Measurements from ENCODE around the gene SLC9A8.
A peak's percentile ranks its signal among the peaks of the same experiment; 100 is the strongest.
"Not testable (repeated sequence)": the region's sequence is repeated elsewhere in the genome, so short reads cannot be mapped to it uniquely, and the experiment has no call there.

SLC9A8 gene

GRCh38 chr20:49766979-49767521, 45.6 kb upstream of the SLC9A8 start:
- Histone ChIP-seq H3K4me1 (ENCODE audit: control insufficient read depth in 1 of 2, insufficient read depth in 1 of 2, low read depth in 1 of 2, low read length in 1 of 2) (peaks cover 85 to 88% of the 10 kb centered on the region in 2 experiments), H3K4me3 (ENCODE audit: low read depth in 1 of 2, low read length in 1 of 2) (peak overlapping the region in 1 of 2 experiments; percentile 47), H3K27ac (peak overlapping the region; percentile 92), H3K27me3 (no peaks in the 10 kb centered on the region), H3K9me3 (no peaks in the 10 kb centered on the region), H3K36me3 (no peaks in the 10 kb centered on the region)
- TF ChIP-seq, protein P1, sequence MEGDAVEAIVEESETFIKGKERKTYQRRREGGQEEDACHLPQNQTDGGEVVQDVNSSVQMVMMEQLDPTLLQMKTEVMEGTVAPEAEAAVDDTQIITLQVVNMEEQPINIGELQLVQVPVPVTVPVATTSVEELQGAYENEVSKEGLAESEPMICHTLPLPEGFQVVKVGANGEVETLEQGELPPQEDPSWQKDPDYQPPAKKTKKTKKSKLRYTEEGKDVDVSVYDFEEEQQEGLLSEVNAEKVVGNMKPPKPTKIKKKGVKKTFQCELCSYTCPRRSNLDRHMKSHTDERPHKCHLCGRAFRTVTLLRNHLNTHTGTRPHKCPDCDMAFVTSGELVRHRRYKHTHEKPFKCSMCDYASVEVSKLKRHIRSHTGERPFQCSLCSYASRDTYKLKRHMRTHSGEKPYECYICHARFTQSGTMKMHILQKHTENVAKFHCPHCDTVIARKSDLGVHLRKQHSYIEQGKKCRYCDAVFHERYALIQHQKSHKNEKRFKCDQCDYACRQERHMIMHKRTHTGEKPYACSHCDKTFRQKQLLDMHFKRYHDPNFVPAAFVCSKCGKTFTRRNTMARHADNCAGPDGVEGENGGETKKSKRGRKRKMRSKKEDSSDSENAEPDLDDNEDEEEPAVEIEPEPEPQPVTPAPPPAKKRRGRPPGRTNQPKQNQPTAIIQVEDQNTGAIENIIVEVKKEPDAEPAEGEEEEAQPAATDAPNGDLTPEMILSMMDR (IDR thresholded peaks at IDR 0.05), result no peak

DNA sequence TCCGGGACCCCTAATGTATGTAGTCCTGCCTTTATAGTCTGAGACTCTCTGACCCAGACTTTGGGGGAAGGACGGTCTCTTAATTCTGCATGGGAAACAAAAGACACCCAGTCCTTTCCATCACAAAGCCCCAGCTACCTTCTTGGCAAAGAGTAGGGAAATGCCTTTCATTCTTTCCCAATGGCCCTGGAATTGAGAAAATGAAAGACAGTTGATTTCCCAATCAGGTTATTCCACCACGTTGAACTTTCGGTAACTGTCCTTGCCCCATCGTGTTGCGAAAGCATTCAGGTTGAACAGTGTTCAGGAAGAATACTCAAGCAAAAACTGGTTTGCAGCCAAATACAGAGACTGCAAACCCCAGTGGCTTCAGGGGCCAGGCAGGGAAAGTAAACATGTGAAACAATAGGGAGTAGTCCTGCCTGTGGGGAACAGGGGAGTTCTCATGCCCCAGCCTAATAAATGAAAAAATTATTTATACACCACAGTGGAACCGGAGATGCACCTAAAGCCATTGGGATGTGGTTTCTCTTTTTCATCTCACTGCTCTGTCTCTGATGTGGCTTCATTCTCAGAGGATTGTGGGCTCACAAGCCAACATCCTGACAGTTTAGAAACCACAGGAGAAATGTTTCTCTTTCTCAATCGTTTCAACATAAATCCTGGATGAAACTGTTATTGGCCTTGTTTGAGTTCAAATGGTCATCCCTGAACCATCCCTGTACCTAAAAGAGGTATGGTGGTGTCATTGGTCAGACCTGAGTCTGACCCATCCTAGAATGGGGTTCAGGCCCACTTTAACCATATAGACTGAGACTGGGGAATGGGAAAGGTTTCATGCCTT, 44.2 kb upstream of the SLC9A8 start:
- peaks cover 89 to 91% of the 10 kb centered on the region in 2 experiments for H3K4me1 ChIP-seq (ENCODE audit: control insufficient read depth in 1 of 2, insufficient read depth in 1 of 2, low read depth in 1 of 2, low read length in 1 of 2)
- TF ChIP-seq, protein P1 (IDR thresholded peaks at IDR 0.05), result no peak
- H3K4me3 ChIP-seq (ENCODE audit: low read depth in 1 of 2, low read length in 1 of 2), result peak overlapping the region; percentile 43 to 47

GRCh38 chr20:49769048-49769581, 43.5 kb upstream of the SLC9A8 start:
- peak overlapping the region; percentile 92 for H3K27ac ChIP-seq
- TF ChIP-seq, protein P1 (IDR thresholded peaks at IDR 0.05), result no peak
- H3K4me3 ChIP-seq (ENCODE audit: low read depth in 1 of 2, low read length in 1 of 2), result peak overlapping the region; percentile 43 to 47

More for the DNA sequence above, 44.2 kb upstream of the SLC9A8 start:
- Histone ChIP-seq H3K27ac (peak overlapping the region; percentile 92), H3K36me3 (no peaks in the 10 kb centered on the region), H3K9me3 (no peaks in the 10 kb centered on the region), H3K27me3 (no peaks in the 10 kb centered on the region)

DNA sequence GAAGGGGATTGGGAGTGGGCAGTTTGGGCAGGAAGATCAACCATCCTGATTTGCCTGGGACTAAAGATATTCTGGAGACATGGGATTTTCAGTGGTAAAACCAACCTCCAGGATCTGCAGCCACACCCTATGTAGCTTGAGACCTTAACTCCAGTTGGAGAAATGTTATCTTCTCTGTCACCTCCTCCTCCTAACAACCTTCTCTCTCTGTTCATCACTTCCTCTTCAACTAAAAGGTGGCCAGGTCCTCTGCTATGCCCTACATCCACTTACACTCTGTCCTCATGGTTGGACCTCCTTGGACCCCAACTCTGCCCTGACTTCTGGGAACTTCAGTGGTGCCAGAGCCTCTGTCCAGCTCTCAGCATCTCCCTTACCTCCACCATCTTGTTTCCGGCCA, 42.0 kb upstream of the SLC9A8 start:
- H3K27me3 ChIP-seq, result no peaks in the 10 kb centered on the region
- no peaks in the 10 kb centered on the region for H3K36me3 ChIP-seq
- TF ChIP-seq, protein P1 (IDR thresholded peaks at IDR 0.05), result no peak
- peaks cover 79 to 83% of the 10 kb centered on the region in 2 experiments for H3K4me1 ChIP-seq (ENCODE audit: control insufficient read depth in 1 of 2, insufficient read depth in 1 of 2, low read depth in 1 of 2, low read length in 1 of 2)
- H3K4me3 ChIP-seq (ENCODE audit: low read depth in 1 of 2, low read length in 1 of 2), result peak overlapping the region in 1 of 2 experiments; percentile 18
- H3K27ac ChIP-seq, result peak overlapping the region; percentile 92
- no peaks in the 10 kb centered on the region for H3K9me3 ChIP-seq

More at GRCh38 chr20:49769048-49769581, 43.5 kb upstream of the SLC9A8 start:
- no peaks in the 10 kb centered on the region for H3K36me3 ChIP-seq
- H3K4me1 ChIP-seq (ENCODE audit: control insufficient read depth in 1 of 2, insufficient read depth in 1 of 2, low read depth in 1 of 2, low read length in 1 of 2), result peaks cover 82 to 85% of the 10 kb centered on the region in 2 experiments
- H3K27me3 ChIP-seq, result no peaks in the 10 kb centered on the region
- no peaks in the 10 kb centered on the region for H3K9me3 ChIP-seq

GRCh38 chr20:49774213-49774612, 38.4 kb upstream of the SLC9A8 start:
- H3K4me3 ChIP-seq (ENCODE audit: low read depth in 1 of 2, low read length in 1 of 2); H3K36me3 ChIP-seq; H3K27me3 ChIP-seq; H3K9me3 ChIP-seq: not testable (repeated sequence)
- Histone ChIP-seq H3K27ac (peak overlapping the region; percentile 74), H3K4me1 (ENCODE audit: control insufficient read depth in 1 of 2, insufficient read depth in 1 of 2, low read depth in 1 of 2, low read length in 1 of 2) (peaks cover 57 to 63% of the 10 kb centered on the region in 2 experiments)
